CD4-positive, alpha-beta T cell (primary cell): Measurements from ENCODE around the gene DIS3L2. TPM values are rescaled to one million over a fixed set of nuclear protein-coding genes. Genes with fewer than 3 reads are reported as not detected.

Source experiments
- ATAC-seq: fragments of 200-7000 bp; cut with Tn5 transposase; one replicate; pipeline ENCODE4 v1.10.0; 2022; ENCODE audit warnings: mild to moderate bottlenecking; ENCODE audit not compliant: poor library complexity
- CTCF ChIA-PET: fragments of 350-600 bp; sonication (Branson Sonifier 250); formaldehyde crosslinking; loops from one replicate; lab custom pipeline; 2021; ENCODE audit warnings: antibody characterized with exemption, inconsistent platforms; lab: Charles Lee
- POLR2A ChIA-PET: fragments of 350-600 bp; sonication (Branson Sonifier 250); formaldehyde crosslinking; loops from one replicate; lab custom pipeline; 2021; ENCODE audit warnings: antibody characterized with exemption, inconsistent platforms; lab: Charles Lee
- DNase-seq, 14 experiments: peaks; one replicate each; pipeline ENCODE4 v3.0.0-alpha.2; 2013 to 2020; ENCODE audit warnings: mixed read lengths in 2 of 14
- H3K27ac ChIP-seq, 2 donors: one replicate each; pipeline versions ENCODE4 v1.5.1 to v1.7.0; 2013; ENCODE audit warnings: low read length in 2 of 2, low read depth in 1 of 2, mild to moderate bottlenecking in 1 of 2
- H3K27me3 ChIP-seq, 2 experiments: 1 replicate in 1 of 2; 2 replicates in 1 of 2; pipeline versions ENCODE4 v1.6.1 to v1.7.0; 2013; ENCODE audit warnings: low read length in 2 of 2, control low read depth in 1 of 2, mild to moderate bottlenecking in 1 of 2, moderate library complexity in 1 of 2; ENCODE audit not compliant: insufficient read depth in 2 of 2, control insufficient read depth in 1 of 2
- H3K36me3 ChIP-seq: one replicate; pipeline ENCODE4 v1.6.1; 2013; ENCODE audit warnings: low read length, control low read depth; ENCODE audit not compliant: insufficient read depth
- H3K4me1 ChIP-seq: one replicate; pipeline ENCODE4 v1.6.1; 2013; ENCODE audit warnings: low read length, control low read depth; ENCODE audit not compliant: insufficient read depth
- H3K4me3 ChIP-seq: one replicate; pipeline ENCODE4 v1.5.1; 2013; ENCODE audit warnings: mild to moderate bottlenecking, low read length, moderate library complexity
- H3K9me3 ChIP-seq, 2 experiments: 1 replicate in 1 of 2; 2 replicates in 1 of 2; pipeline versions ENCODE4 v1.6.1 to v1.7.0; 2013; ENCODE audit warnings: low read length in 2 of 2, mild to moderate bottlenecking in 2 of 2, control low read depth in 1 of 2, moderate library complexity in 1 of 2; ENCODE audit not compliant: control insufficient read depth in 1 of 2, insufficient read depth in 1 of 2
- H3K27ac Mint-ChIP-seq: one replicate; pipeline ENCODE4 v1.8.0; 2020; ENCODE audit warnings: mixed read lengths
- H3K27me3 Mint-ChIP-seq: one replicate; pipeline ENCODE4 v1.8.0; 2021; ENCODE audit warnings: mixed read lengths
- H3K36me3 Mint-ChIP-seq: one replicate; pipeline ENCODE4 v1.8.0; 2021; ENCODE audit warnings: low read depth, mixed read lengths
- H3K4me1 Mint-ChIP-seq: one replicate; pipeline ENCODE4 v1.8.0; 2021; ENCODE audit warnings: low read depth, mixed read lengths
- H3K4me3 Mint-ChIP-seq: one replicate; pipeline ENCODE4 v1.8.0; 2020; ENCODE audit warnings: mild to moderate bottlenecking, mixed read lengths
- H3K9me3 Mint-ChIP-seq: one replicate; pipeline ENCODE4 v1.8.0; 2020; ENCODE audit warnings: mixed read lengths
- CTCF ChIP-seq: fragments of 200-600 bp; IDR thresholded peaks from one replicate; pipeline ENCODE4 v1.8.0; 2022; ENCODE audit warnings: antibody characterized with exemption, mild to moderate bottlenecking
- intact Hi-C, 2 experiments: fragments of 100-400 bp; cut with DNase I in 1 of 2; cut with micrococcal nuclease in 1 of 2; formaldehyde crosslinking; loops; one replicate each; pipeline versions ENCODE4 v1.15.1 to v1.9.0; 2023 to 2025; cut with DNase I, micrococcal nuclease
- total RNA-seq, 174 experiments: library from RNA in 2 of 174; stranded (reverse) in 2 of 174; gene quantifications; one replicate each; pipeline ENCODE4 v1.2.3 and lab custom pipeline; 2021 to 2026

Gene DIS3L2
- total RNA-seq, 2 experiments from 2014 or later: 59.8 to 62.9 TPM

GRCh38 chr2:232245111-232245510 lies 283.6 kb downstream of the DIS3L2 start:
- CTCF ChIA-PET: interaction anchor here (1.0 kb wide), 1 partner anchor 16 kb away, joined by 3 read pairs; no protein-coding TSS in a partner anchor
- Mint-ChIP-seq H3K27ac (no peak overlapping the region), H3K36me3 (peaks cover 21% of the 10 kb centered on the region), H3K9me3 (no peaks in the 10 kb centered on the region), H3K27me3 (no peaks in the 10 kb centered on the region), H3K4me1 (no peaks in the 10 kb centered on the region), H3K4me3 (no peak overlapping the region)
- DNase-seq (no peak), ATAC-seq (no peak)
- Histone ChIP-seq H3K4me3 (no peak overlapping the region), H3K9me3 (no peaks in the 10 kb centered on the region), H3K27ac (no peak overlapping the region), H3K36me3 (peaks cover 10% of the 10 kb centered on the region), H3K4me1 (no peaks in the 10 kb centered on the region), H3K27me3 (no peaks in the 10 kb centered on the region)
- intact Hi-C loops: no loop called here
- TF ChIP-seq CTCF: no peak
- POLR2A ChIA-PET: no interaction called here

GRCh38 chr2:232246245-232246644 lies 284.7 kb downstream of the DIS3L2 start:
- DNase-seq: no peak
- H3K4me3 ChIP-seq: no peak overlapping the region
- TF ChIP-seq CTCF: no peak
- ATAC-seq: no peak
- H3K4me3 Mint-ChIP-seq: no peak overlapping the region
- H3K4me1 ChIP-seq: no peaks in the 10 kb centered on the region
- H3K27ac ChIP-seq: no peak overlapping the region
- H3K27ac Mint-ChIP-seq: no peak overlapping the region
- no peaks in the 10 kb centered on the region for H3K27me3 ChIP-seq
- peaks cover 20% of the 10 kb centered on the region for H3K36me3 Mint-ChIP-seq
- H3K9me3 Mint-ChIP-seq: no peaks in the 10 kb centered on the region
- H3K4me1 Mint-ChIP-seq: no peaks in the 10 kb centered on the region
- CTCF ChIA-PET: no interaction called here
- H3K9me3 ChIP-seq: no peaks in the 10 kb centered on the region
- no peaks in the 10 kb centered on the region for H3K27me3 Mint-ChIP-seq
- peaks cover 15% of the 10 kb centered on the region for H3K36me3 ChIP-seq
- intact Hi-C loops: no loop called here
- POLR2A ChIA-PET: no interaction called here

GRCh38 chr2:232249096-232249495 lies 287.6 kb downstream of the DIS3L2 start:
- ATAC-seq: no peak
- H3K4me3 ChIP-seq: no peak overlapping the region
- no peaks in the 10 kb centered on the region for H3K9me3 Mint-ChIP-seq
- DNase-seq: no peak
- no peaks in the 10 kb centered on the region for H3K4me1 ChIP-seq
- H3K27ac Mint-ChIP-seq: no peak overlapping the region
- no peaks in the 10 kb centered on the region for H3K27me3 Mint-ChIP-seq
- H3K36me3 Mint-ChIP-seq: peaks cover 39% of the 10 kb centered on the region
- H3K4me1 Mint-ChIP-seq: no peaks in the 10 kb centered on the region
- no peak overlapping the region for H3K4me3 Mint-ChIP-seq
- ChIA-PET CTCF (no interaction called here), POLR2A (no interaction called here)
- peaks cover 21% of the 10 kb centered on the region for H3K36me3 ChIP-seq
- no peak overlapping the region for H3K27ac ChIP-seq
- intact Hi-C loops: no loop called here
- no peaks in the 10 kb centered on the region for H3K9me3 ChIP-seq
- TF ChIP-seq CTCF: no peak
- H3K27me3 ChIP-seq: no peaks in the 10 kb centered on the region
